Measurements from ENCODE around the gene SARNP.

The SARNP gene

GRCh38 chr12:55741931-55742680 is 75.4 kb downstream of the SARNP start:
- no peak for DNase-seq

DNA sequence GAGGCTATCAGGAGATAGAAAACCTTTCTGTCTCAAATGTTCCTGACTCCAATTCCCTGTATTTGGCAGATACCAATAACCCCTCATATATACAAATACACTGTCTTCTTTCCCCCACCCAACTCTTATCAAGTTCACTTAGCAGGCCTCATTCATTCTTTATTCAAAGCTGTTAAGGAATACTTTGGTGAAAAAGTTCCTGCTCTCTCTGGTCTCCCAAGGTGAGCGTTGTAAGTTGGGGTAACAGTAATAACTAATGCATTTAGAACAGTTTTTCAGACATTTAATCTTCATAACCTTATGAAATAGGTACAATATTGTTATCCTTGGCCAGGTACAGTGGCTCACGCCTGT is 78.5 kb downstream of the SARNP start:
- DNase-seq: no peak

- peak; percentile 71 to 80 for DNase-seq
These were observed 79.2 kb downstream of the SARNP start for GRCh38 chr12:55738123-55739024.

- no peak for DNase-seq
These were observed 79.9 kb downstream of the SARNP start for GRCh38 chr12:55737581-55738122.

- DNase-seq: peak; percentile 58 to 61
These were observed 80.5 kb downstream of the SARNP start for GRCh38 chr12:55736780-55737580.

DNA sequence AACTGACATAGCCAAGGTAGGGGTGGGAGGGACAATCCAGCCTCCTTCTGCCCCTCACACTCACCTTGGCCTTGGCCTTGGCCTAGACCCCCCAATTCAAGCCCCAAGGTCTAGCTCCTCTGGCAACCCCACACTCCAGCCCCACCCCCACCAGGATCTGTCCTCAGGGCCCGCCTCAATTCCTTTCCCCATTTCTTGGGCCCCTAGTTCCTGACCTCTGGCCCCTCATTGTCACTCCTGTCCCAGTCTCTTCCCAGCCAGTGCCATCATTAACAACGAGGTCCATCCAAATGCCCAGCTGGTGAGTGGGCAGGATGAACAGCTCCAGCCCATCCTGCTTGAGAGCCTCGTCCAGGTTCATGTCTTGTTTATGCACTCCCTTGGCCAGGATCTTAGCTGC is 81.4 kb downstream of the SARNP start:
- no peak for DNase-seq

- DNase-seq: no peak
These were observed 82.9 kb downstream of the SARNP start for GRCh38 chr12:55734595-55734994.

DNA sequence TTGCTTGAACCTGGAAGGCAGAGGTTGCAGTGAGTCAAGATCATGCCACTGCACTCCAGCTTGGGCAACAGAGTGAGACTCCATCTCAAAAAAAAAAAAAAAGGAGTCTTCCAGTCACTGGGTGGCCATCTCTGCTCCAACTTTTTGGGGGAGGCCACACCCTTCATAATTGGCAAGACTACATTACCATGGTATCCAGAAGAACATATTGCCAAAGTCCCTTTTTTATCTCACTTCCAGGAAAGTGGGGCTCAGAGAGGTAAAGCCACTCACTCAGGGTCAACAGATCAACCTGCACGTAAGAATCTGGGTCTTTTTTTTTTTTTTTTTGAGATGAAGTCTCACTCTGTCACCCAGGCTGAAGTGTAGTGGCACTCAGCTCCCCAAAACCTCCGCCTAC is 83.7 kb downstream of the SARNP start:
- no peak for DNase-seq

DNA sequence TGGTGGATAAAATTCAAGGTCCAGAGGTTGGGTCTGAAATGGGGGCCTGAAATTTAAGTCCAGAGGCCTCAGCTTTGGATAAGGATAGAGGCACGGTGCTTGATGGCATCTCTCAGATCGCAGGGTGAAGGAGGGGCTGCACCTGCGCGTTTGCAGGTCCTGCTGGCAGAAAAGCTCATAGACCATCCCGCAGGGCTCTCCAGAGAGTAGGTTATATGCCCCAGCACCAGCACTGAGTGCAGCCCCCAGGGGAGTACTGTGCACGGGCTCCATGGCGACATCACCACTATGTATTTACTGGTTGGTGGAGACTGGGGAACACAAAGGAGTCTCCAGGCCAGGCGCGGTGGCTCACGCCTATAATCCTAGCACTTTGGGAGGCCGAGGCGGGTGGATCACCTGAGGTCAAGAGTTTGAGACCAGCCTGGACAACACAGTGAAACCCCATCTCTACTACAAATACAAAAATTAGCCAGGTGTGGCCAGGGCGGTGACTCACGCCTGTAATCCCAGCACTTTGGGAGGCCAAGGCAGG is 84.4 kb downstream of the SARNP start:
- no peak for DNase-seq

GRCh38 chr12:55732288-55732687 is 85.2 kb downstream of the SARNP start:
- no peak for DNase-seq

DNA sequence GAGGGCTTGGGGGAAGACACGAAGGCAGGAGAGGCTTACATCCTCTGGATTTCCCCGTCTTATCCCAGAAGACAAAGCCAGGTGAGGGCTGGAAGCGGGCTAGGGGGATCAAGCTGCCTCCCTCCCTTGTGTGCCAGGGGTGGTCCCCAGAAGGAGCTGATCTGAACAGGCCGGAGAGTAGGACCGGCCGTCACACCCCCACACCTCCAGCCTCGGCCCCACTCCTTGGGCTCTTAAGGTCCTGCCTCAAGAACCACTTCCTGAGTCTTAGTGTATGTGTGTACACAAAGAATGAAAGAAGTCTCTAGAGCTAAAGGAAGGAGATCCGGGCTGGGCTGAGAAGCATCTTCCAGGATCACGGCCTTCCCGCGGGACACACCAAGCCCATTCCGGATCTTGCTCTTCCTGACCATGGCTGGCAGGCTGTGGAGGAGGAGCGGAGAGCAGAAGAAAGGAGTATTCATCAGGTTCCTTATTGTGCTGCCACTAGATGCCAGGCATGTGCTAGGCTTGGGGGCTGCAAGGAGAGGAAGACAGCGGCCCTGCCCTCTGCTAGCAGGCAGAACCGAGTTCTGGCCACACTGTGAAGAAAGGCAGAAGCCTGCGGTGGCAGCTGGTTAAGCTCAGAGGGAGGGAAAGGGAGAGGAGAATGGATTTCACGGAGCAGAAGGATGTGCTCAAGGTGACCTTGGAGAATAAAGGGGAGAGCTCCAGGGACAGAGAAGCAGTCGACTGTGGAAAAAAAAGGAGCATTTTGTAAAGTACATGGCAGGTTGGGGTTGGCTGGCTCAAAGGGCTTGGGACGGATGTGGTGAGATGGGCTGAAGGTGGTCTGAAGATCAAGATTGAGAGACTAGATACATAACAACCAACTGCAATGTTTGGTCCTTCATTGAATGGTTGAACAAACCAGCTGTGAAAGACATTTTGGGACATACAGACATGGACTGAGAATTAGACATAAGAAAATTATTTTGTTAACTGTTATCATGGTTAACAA is 87.4 kb downstream of the SARNP start:
- no peak for DNase-seq

GRCh38 chr12:55728939-55729818 is 88.3 kb downstream of the SARNP start, which contains the start of gene CD63:
TSS of gene CD63 (minus strand) at chr12:55729009. CDS start at chr12:55728341, 668 bp downstream.
- peak; percentile 68 to 87 for DNase-seq

DNA sequence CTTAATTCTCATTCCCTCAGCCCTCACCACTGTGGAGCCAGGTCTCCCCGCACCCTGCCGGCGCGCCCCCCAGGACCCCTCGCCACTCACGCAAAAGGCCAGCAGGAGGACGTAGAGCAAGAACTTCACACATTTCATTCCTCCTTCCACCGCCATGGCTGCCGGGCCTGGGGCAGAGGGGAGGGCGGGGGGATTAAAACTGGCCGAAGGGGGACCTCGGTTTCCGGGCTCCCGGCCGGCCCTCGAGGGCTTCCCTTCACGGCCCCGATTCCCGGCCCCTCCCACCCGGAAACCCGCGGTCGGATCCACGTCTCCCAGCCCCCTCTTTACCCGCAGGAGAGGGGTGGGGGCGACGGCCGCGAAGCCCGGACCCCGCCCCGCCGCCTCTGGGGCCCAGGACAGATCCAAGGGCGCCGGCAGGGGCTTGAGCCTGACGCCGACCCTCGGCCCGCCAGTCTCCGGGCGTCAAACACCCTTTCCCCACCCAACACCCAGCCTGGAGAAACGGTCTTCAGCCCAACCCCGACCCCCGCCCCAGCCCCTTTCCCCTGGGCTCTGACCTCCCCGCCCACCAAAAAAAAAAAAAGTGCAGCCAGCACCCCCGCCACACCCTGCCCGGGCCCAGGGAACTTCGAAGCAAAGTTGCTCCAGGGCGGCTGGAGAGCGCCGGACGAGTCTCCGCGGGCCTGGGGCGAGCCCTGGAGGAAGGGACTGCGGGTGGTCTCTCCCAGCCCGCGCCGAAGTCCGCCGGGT is 89.2 kb downstream of the SARNP start:
- peak; percentile 51 to 57 for DNase-seq

- DNase-seq: no peak
These were observed 89.8 kb downstream of the SARNP start for GRCh38 chr12:55727643-55728185.

DNA sequence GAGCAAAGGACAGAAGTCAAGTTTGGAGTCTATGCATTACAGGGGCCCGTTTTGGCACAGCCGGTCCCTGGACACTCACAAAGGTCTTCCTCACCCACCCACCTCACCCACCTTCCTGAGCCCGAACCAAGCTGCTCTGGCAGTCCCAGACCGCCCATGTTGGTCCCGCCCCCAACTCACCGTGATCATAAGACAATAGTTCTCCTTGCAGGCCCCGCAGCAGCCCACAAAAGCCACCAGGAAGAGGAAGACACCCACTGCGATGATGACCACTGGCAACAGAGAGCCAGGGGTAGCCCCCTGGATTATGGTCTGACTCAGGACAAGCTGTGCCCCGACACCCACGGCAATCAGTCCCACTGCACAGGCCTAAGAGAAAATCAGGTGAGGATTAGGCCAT is 90.6 kb downstream of the SARNP start:
- no peak for DNase-seq

DNA sequence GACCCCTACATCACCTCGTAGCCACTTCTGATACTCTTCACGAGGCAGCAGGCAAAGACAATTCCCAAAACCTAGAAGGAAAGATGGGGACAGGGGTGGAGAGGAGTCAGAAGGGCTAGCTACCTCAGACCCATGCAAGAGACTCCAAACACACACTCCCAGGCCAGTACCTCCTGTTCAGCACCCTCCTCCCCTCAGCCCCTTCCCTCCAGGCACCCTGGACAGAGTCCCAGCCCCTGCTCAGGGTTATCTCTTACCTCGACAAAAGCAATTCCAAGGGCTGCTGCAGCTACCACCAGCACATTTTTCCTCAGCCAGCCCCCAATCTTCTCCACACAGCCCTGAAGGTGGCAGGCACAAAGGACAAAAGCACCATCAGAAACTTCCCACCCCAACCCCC is 92.0 kb downstream of the SARNP start:
- DNase-seq: no peak

- DNase-seq: no peak
These were observed 92.6 kb downstream of the SARNP start for GRCh38 chr12:55724940-55725309.

DNA sequence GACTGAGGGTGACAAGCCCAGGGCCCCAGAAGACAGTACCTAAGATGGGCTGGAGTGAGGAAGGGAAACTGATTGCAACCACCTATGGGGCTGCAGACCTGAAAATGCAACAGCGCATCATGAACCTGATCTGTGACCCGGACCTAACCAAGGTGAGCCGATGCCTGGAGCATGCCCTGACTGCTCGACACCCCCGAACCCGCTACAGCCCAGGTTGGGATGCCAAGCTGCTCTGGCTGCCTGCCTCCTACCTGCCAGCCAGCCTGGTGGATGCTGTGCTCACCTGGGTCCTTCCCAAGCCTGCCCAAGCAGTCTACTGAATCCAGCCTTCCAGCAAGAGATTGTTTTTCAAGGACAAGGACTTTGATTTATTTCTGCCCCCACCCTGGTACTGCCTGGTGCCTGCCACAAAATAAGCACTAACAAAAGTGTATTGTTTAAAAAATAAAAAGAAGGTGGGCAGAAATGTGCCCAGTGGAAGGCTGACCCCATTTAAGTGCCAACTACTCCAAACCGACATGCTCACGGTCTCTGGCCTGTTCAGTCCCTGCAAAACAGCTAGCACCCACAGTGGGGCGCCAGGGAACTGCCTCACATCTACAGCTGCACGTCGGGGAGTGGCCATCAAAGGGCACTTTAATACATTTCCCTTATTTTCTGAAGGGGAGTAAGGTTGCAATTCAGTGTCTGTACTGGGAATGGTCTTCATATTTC is 93.1 kb downstream of the SARNP start:
- peak; percentile 33 to 47 for DNase-seq

All from NCI-H2081 (cell line).